Sigmoid colon (tissue), 4 donors: ENCODE data around the gene PPME1.

Experiments used
- EP300 ChIP-seq, 4 donors: sonication (generic); formaldehyde crosslinking; IDR thresholded peaks; one replicate each; pipeline ENCODE4 v1.6.1; 2017; ENCODE audit warnings: antibody characterized with exemption in 4 of 4
- POLR2A ChIP-seq, 2 donors: fragments of 450-650 bp; IDR thresholded peaks; one replicate each; pipeline ENCODE4 v1.6.1; 2016; ENCODE audit warnings: antibody characterized with exemption in 2 of 2, mild to moderate bottlenecking in 2 of 2, moderate library complexity in 2 of 2
- POLR2AphosphoS5 ChIP-seq, 4 donors: sonication (generic); formaldehyde crosslinking; IDR thresholded peaks; one replicate each; pipeline ENCODE4 v1.6.1; 2017; ENCODE audit warnings: antibody characterized with exemption in 4 of 4
- TF ChIP-seq, protein P1 (sequence below), 4 experiments: fragments of 450-650 bp in 3 of 4; fragments of 200-600 bp in 1 of 4; IDR thresholded peaks; one replicate each; pipeline ENCODE4 v1.5.1; 2016 to 2019; ENCODE audit warnings: antibody characterized with exemption in 4 of 4, mild to moderate bottlenecking in 3 of 4, moderate library complexity in 2 of 4

DNA sequence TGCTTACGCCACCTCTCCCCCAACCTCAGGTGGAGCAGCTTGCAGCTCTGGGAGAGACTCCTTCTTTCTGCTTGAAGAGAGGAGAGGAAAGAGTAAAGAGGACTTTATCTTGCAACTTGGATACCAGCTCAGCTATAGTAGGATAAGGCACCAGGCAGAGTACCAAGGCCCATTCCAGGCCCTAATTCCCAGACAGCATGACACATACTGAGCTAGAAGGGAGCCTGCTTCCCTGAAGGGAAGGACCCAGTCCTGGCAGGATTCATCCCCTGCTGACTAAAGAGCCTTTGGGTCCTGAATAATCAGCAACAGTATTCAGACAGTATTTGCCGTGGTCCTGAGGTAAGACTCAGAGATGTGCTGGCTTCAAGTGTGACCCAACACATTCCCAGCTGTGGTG is 41.4 kb downstream of the PPME1 start:
- TF ChIP-seq, protein P1, sequence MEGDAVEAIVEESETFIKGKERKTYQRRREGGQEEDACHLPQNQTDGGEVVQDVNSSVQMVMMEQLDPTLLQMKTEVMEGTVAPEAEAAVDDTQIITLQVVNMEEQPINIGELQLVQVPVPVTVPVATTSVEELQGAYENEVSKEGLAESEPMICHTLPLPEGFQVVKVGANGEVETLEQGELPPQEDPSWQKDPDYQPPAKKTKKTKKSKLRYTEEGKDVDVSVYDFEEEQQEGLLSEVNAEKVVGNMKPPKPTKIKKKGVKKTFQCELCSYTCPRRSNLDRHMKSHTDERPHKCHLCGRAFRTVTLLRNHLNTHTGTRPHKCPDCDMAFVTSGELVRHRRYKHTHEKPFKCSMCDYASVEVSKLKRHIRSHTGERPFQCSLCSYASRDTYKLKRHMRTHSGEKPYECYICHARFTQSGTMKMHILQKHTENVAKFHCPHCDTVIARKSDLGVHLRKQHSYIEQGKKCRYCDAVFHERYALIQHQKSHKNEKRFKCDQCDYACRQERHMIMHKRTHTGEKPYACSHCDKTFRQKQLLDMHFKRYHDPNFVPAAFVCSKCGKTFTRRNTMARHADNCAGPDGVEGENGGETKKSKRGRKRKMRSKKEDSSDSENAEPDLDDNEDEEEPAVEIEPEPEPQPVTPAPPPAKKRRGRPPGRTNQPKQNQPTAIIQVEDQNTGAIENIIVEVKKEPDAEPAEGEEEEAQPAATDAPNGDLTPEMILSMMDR (IDR thresholded peaks at IDR 0.05) = no peak
- TF ChIP-seq EP300 (IDR thresholded peaks at IDR 0.05) = no peak
- TF ChIP-seq POLR2A (IDR thresholded peaks at IDR 0.05) = no peak
- no peak for TF ChIP-seq POLR2AphosphoS5 (IDR thresholded peaks at IDR 0.05)
